DMS 273 (cell line): ENCODE data around the gene RAB3GAP2.
"Not testable (repeated sequence)": the region's sequence is repeated elsewhere in the genome, so short reads cannot be mapped to it uniquely, and the experiment has no call there.

Experiments used
- DNase-seq: peaks from one replicate; lab custom pipeline; 2025; ENCODE audit not compliant: unreplicated experiment; lab: John Stamatoyannopoulos, UW

Gene RAB3GAP2

GRCh38 chr1:220287129-220287528 is 14.9 kb upstream of the RAB3GAP2 start:
- no peak for DNase-seq

- DNase-seq = peak; percentile 8
These were observed 11.4 kb upstream of the RAB3GAP2 start for GRCh38 chr1:220283625-220284024.

GRCh38 chr1:220281159-220281574 is 8.9 kb upstream of the RAB3GAP2 start:
- DNase-seq = peak; percentile 68

- no peak for DNase-seq
These were observed 8.0 kb upstream of the RAB3GAP2 start for GRCh38 chr1:220280249-220280648.

- DNase-seq = no peak
These were observed 6.7 kb upstream of the RAB3GAP2 start for GRCh38 chr1:220278991-220279390.

- no peak for DNase-seq
These were observed 3.2 kb upstream of the RAB3GAP2 start for GRCh38 chr1:220275430-220275829.

GRCh38 chr1:220274251-220274855 is 2.1 kb upstream of the RAB3GAP2 start:
- no peak for DNase-seq

- no peak for DNase-seq
These were observed 513 bp upstream of the RAB3GAP2 start for GRCh38 chr1:220272841-220273090.

- peak; percentile 60 for DNase-seq
These were observed 577 bp downstream of the RAB3GAP2 start for GRCh38 chr1:220271706-220272046.

- no peak for DNase-seq
These were observed 3.2 kb downstream of the RAB3GAP2 start for GRCh38 chr1:220269036-220269435.

GRCh38 chr1:220267630-220268029 is 4.6 kb downstream of the RAB3GAP2 start:
- no peak for DNase-seq

GRCh38 chr1:220260228-220260627 is 12.0 kb downstream of the RAB3GAP2 start:
- not testable (repeated sequence) for DNase-seq

GRCh38 chr1:220259756-220260155 is 12.5 kb downstream of the RAB3GAP2 start:
- DNase-seq = not testable (repeated sequence)

GRCh38 chr1:220256194-220256593 is 16.1 kb downstream of the RAB3GAP2 start:
- not testable (repeated sequence) for DNase-seq

- no peak for DNase-seq
These were observed 17.0 kb downstream of the RAB3GAP2 start for GRCh38 chr1:220255204-220255603.

GRCh38 chr1:220253290-220253689 is 19.0 kb downstream of the RAB3GAP2 start:
- DNase-seq = not testable (repeated sequence)

GRCh38 chr1:220251272-220251671 is 21.0 kb downstream of the RAB3GAP2 start:
- no peak for DNase-seq

GRCh38 chr1:220250681-220251080 is 21.6 kb downstream of the RAB3GAP2 start:
- no peak for DNase-seq

- no peak for DNase-seq
These were observed 22.7 kb downstream of the RAB3GAP2 start for GRCh38 chr1:220249522-220249921.

- not testable (repeated sequence) for DNase-seq
These were observed 23.5 kb downstream of the RAB3GAP2 start for GRCh38 chr1:220248715-220249265.

GRCh38 chr1:220245900-220246299 is 26.4 kb downstream of the RAB3GAP2 start:
- not testable (repeated sequence) for DNase-seq

GRCh38 chr1:220243947-220244346 is 28.3 kb downstream of the RAB3GAP2 start:
- no peak for DNase-seq

- no peak for DNase-seq
These were observed 31.1 kb downstream of the RAB3GAP2 start for GRCh38 chr1:220241072-220241663.
